ENCODE measurements around the gene FOXC1. TPM values are rescaled to one million over a fixed set of nuclear protein-coding genes. Genes with fewer than 3 reads are reported as not detected.

The FOXC1 gene
- polyA plus RNA-seq, 1 experiment: 7.8 TPM

GRCh38 chr6:1584146-1584545 lies 25.6 kb upstream of the FOXC1 start:
- CTCF ChIA-PET: no interaction called here
- no peak for DNase-seq (ENCODE audit: low read depth)
- POLR2A ChIA-PET: no interaction called here
- Histone ChIP-seq H3K36me3 (ENCODE audit: control insufficient read depth, insufficient read depth, low read length) (no peaks in the 10 kb centered on the region), H3K4me3 (ENCODE audit: low read depth, low read length) (no peak overlapping the region), H3K27me3 (ENCODE audit: control insufficient read depth, insufficient read depth, low read length) (no peaks in the 10 kb centered on the region)
- TF ChIP-seq, protein P1, sequence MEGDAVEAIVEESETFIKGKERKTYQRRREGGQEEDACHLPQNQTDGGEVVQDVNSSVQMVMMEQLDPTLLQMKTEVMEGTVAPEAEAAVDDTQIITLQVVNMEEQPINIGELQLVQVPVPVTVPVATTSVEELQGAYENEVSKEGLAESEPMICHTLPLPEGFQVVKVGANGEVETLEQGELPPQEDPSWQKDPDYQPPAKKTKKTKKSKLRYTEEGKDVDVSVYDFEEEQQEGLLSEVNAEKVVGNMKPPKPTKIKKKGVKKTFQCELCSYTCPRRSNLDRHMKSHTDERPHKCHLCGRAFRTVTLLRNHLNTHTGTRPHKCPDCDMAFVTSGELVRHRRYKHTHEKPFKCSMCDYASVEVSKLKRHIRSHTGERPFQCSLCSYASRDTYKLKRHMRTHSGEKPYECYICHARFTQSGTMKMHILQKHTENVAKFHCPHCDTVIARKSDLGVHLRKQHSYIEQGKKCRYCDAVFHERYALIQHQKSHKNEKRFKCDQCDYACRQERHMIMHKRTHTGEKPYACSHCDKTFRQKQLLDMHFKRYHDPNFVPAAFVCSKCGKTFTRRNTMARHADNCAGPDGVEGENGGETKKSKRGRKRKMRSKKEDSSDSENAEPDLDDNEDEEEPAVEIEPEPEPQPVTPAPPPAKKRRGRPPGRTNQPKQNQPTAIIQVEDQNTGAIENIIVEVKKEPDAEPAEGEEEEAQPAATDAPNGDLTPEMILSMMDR (IDR thresholded peaks at IDR 0.05; ENCODE audit: insufficient read depth, low read depth, low read length): no peak

GRCh38 chr6:1584996-1585668 lies 24.6 kb upstream of the FOXC1 start:
- DNase-seq (ENCODE audit: low read depth): no peak
- H3K36me3 ChIP-seq (ENCODE audit: control insufficient read depth, insufficient read depth, low read length): no peaks in the 10 kb centered on the region
- TF ChIP-seq, protein P1 (IDR thresholded peaks at IDR 0.05; ENCODE audit: insufficient read depth, low read depth, low read length): no peak
- no peak overlapping the region for H3K4me3 ChIP-seq (ENCODE audit: low read depth, low read length)
- no peaks in the 10 kb centered on the region; the same call in 1 of the 2 replicates for H3K27me3 ChIP-seq (ENCODE audit: control insufficient read depth, insufficient read depth, low read length)
- POLR2A ChIA-PET: no interaction called here
- CTCF ChIA-PET: no interaction called here

DNA sequence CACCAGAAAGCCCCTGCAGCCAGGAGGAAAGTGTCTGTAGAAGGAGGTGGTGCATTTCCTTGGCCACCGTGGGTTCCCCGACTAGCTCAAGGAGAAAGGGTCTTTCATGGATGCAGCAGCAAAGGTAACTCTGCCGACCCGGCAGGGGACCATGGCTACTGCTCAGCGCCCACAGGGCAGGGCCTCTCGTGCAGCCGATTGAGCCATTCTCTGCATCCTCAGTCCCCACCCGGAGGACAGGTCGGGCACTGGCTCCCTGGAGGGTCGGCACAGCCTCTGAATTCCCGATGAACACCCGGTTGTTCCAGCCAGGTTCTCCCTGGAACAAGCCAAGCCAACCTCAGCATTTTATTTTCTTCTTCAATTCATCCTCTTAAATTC lies 24.1 kb upstream of the FOXC1 start:
- no peak for DNase-seq (ENCODE audit: low read depth)
- POLR2A ChIA-PET: no interaction called here
- H3K4me3 ChIP-seq (ENCODE audit: low read depth, low read length): no peak overlapping the region
- no peaks in the 10 kb centered on the region; the same call in 1 of the 2 replicates for H3K27me3 ChIP-seq (ENCODE audit: control insufficient read depth, insufficient read depth, low read length)
- CTCF ChIA-PET: no interaction called here
- H3K36me3 ChIP-seq (ENCODE audit: control insufficient read depth, insufficient read depth, low read length): no peaks in the 10 kb centered on the region
- TF ChIP-seq, protein P1 (IDR thresholded peaks at IDR 0.05; ENCODE audit: insufficient read depth, low read depth, low read length): no peak

- ChIA-PET POLR2A (no interaction called here), CTCF (no interaction called here)
- no peaks in the 10 kb centered on the region for H3K36me3 ChIP-seq (ENCODE audit: control insufficient read depth, insufficient read depth, low read length)
- TF ChIP-seq, protein P1 (IDR thresholded peaks at IDR 0.05; ENCODE audit: insufficient read depth, low read depth, low read length): no peak
- no peaks in the 10 kb centered on the region; the same call in 1 of the 2 replicates for H3K27me3 ChIP-seq (ENCODE audit: control insufficient read depth, insufficient read depth, low read length)
- H3K4me3 ChIP-seq (ENCODE audit: low read depth, low read length): no peak overlapping the region
- DNase-seq (ENCODE audit: low read depth): no peak
These were observed 23.5 kb upstream of the FOXC1 start for GRCh38 chr6:1586256-1586655.

DNA sequence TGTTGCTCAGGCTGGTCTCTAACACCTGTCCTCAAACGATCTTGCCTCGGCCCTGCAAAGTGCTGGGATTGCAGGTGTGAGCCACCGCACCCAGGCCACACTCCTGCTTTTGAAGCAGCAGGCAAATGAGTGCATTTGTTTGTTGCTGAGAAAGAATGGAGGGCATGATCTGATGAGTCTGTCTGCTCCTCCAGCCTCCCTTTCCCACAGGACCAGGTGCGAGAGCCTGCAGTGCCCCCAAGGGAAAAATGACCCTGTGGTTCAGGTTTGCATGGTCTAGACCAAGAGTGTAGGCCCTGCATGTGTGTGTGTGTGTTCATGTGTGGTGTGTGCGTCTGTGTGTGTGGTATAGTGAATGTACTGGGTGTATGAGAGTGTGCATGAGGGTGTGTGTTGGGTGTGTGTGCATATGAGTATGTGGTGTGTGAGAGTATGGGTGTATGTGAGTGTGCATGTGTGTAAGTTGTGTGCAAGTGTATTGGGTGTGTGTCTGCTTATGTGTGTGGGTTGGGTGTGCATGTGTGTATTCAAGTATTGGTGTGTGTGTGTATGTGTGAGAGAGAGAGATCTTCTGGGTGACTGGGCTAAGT lies 22.8 kb upstream of the FOXC1 start:
- POLR2A ChIA-PET: no interaction called here
- TF ChIP-seq, protein P1 (IDR thresholded peaks at IDR 0.05; ENCODE audit: insufficient read depth, low read depth, low read length): no peak
- Histone ChIP-seq H3K4me3 (ENCODE audit: low read depth, low read length) (no peak overlapping the region), H3K27me3 (ENCODE audit: control insufficient read depth, insufficient read depth, low read length) (peaks cover under 1% of the 10 kb centered on the region; the same call in 1 of the 2 replicates), H3K36me3 (ENCODE audit: control insufficient read depth, insufficient read depth, low read length) (no peaks in the 10 kb centered on the region)
- DNase-seq (ENCODE audit: low read depth): no peak
- CTCF ChIA-PET: no interaction called here
